HEK293 (cell line): Measurements from ENCODE around the gene ZBTB18.
A peak's percentile ranks its signal among the peaks of the same experiment; 100 is the strongest.

Source experiments
- CTCF ChIA-PET: fragments of 350-600 bp; formaldehyde crosslinking; extraction: SDS; loops from one replicate; lab custom pipeline; 2021; ENCODE audit warnings: antibody characterized with exemption; lab: Yijun Ruan, JAX
- POLR2A ChIA-PET: fragments of 300-600 bp; formaldehyde crosslinking; extraction: SDS; loops from one replicate; lab custom pipeline; 2020; ENCODE audit warnings: antibody characterized with exemption, inconsistent platforms; lab: Yijun Ruan, JAX
- H3K27ac ChIP-seq: fragments of 200-500 bp; sonication (Bioruptor generic); 2 replicates; pipeline ENCODE4 v1.5.1; 2014; ENCODE audit warnings: low read depth, low read length, control low read depth, inconsistent platforms; ENCODE audit errors: extremely low read depth
- H3K36me3 ChIP-seq, 2 experiments: fragments of 200-500 bp in 1 of 2; sonication (Bioruptor generic) in 1 of 2; 1 replicate in 1 of 2; 2 replicates in 1 of 2; pipeline ENCODE4 v1.5.1; 2014 to 2017; ENCODE audit warnings: inconsistent platforms in 2 of 2, low read length in 2 of 2; ENCODE audit not compliant: control insufficient read depth in 2 of 2, insufficient read depth in 1 of 2
- H3K4me1 ChIP-seq: fragments of 200-500 bp; sonication (Bioruptor generic); 2 replicates; pipeline ENCODE4 v1.5.1; 2014; ENCODE audit warnings: mild to moderate bottlenecking, low read length, inconsistent platforms; ENCODE audit not compliant: control insufficient read depth, insufficient read depth
- H3K4me3 ChIP-seq: 2 replicates; pipeline ENCODE4 v1.5.1; 2011; ENCODE audit warnings: low read depth, mild to moderate bottlenecking, control low read depth, low read length, moderate library complexity
- H3K9me3 ChIP-seq: fragments of 200-500 bp; sonication (Bioruptor generic); 2 replicates; pipeline ENCODE4 v1.5.1; 2014; ENCODE audit warnings: low read depth, low read length, inconsistent platforms; ENCODE audit not compliant: control insufficient read depth, insufficient read depth
- CTCF ChIP-seq: fragments of 450-650 bp; formaldehyde crosslinking; IDR thresholded peaks from 2 replicates; pipeline ENCODE4 v1.5.1; 2016; ENCODE audit warnings: missing biosample characterization, missing genetic modification characterization
- OVOL3 ChIP-seq: fragments of 450-650 bp; formaldehyde crosslinking; IDR thresholded peaks from 2 replicates; pipeline ENCODE4 v1.5.1; 2016; ENCODE audit warnings: missing biosample characterization, missing genetic modification characterization
- SCRT1 ChIP-seq: fragments of 450-650 bp; formaldehyde crosslinking; IDR thresholded peaks from 2 replicates; pipeline ENCODE4 v1.5.1; 2016; ENCODE audit warnings: missing biosample characterization, missing genetic modification characterization, borderline replicate concordance
- SP3 ChIP-seq: fragments of 450-650 bp; formaldehyde crosslinking; IDR thresholded peaks from 2 replicates; pipeline ENCODE4 v1.5.1; 2016; ENCODE audit warnings: missing biosample characterization, missing genetic modification characterization
- WT1 ChIP-seq: fragments of 450-650 bp; formaldehyde crosslinking; IDR thresholded peaks from 2 replicates; pipeline ENCODE4 v1.5.1; 2016; ENCODE audit warnings: missing biosample characterization, missing genetic modification characterization
- YY2 ChIP-seq: fragments of 450-650 bp; formaldehyde crosslinking; IDR thresholded peaks from 2 replicates; pipeline ENCODE4 v1.5.1; 2016; ENCODE audit warnings: missing biosample characterization, missing genetic modification characterization
- ZBTB8A ChIP-seq: fragments of 450-650 bp; formaldehyde crosslinking; IDR thresholded peaks from 2 replicates; pipeline ENCODE4 v1.5.1; 2016; ENCODE audit warnings: missing biosample characterization, missing genetic modification characterization
- ZEB2 ChIP-seq: fragments of 450-650 bp; formaldehyde crosslinking; IDR thresholded peaks from 2 replicates; pipeline ENCODE4 v1.5.1; 2016; ENCODE audit warnings: missing biosample characterization, missing genetic modification characterization
- ZFP37 ChIP-seq: fragments of 450-650 bp; formaldehyde crosslinking; IDR thresholded peaks from 2 replicates; pipeline ENCODE4 v1.5.1; 2016; ENCODE audit warnings: missing biosample characterization, missing genetic modification characterization
- ZNF133 ChIP-seq: fragments of 450-650 bp; formaldehyde crosslinking; IDR thresholded peaks from 2 replicates; pipeline ENCODE4 v1.5.1; 2016; ENCODE audit warnings: missing biosample characterization, missing genetic modification characterization
- ZNF140 ChIP-seq: fragments of 450-650 bp; formaldehyde crosslinking; IDR thresholded peaks from 2 replicates; pipeline ENCODE4 v1.5.1; 2016; ENCODE audit warnings: missing biosample characterization, missing genetic modification characterization
- ZNF148 ChIP-seq: fragments of 450-650 bp; formaldehyde crosslinking; IDR thresholded peaks from 2 replicates; pipeline ENCODE4 v1.5.0; 2017; ENCODE audit warnings: missing biosample characterization, missing genetic modification characterization, borderline replicate concordance
- ZNF266 ChIP-seq: fragments of 450-650 bp; formaldehyde crosslinking; IDR thresholded peaks from 2 replicates; pipeline ENCODE4 v1.5.1; 2016; ENCODE audit warnings: missing biosample characterization, missing genetic modification characterization, low read depth
- ZNF302 ChIP-seq: fragments of 450-650 bp; formaldehyde crosslinking; IDR thresholded peaks from 2 replicates; pipeline ENCODE4 v1.5.1; 2016; ENCODE audit warnings: missing biosample characterization, missing genetic modification characterization, low read depth
- ZNF391 ChIP-seq: fragments of 450-650 bp; formaldehyde crosslinking; IDR thresholded peaks from 2 replicates; pipeline ENCODE4 v1.5.1; 2016; ENCODE audit warnings: low read depth, missing biosample characterization, missing genetic modification characterization, borderline replicate concordance
- ZNF394 ChIP-seq: fragments of 450-650 bp; formaldehyde crosslinking; IDR thresholded peaks from 2 replicates; pipeline ENCODE4 v1.5.1; 2016; ENCODE audit warnings: missing biosample characterization, missing genetic modification characterization, mild to moderate bottlenecking, moderate library complexity, borderline replicate concordance
- ZNF426 ChIP-seq: fragments of 450-650 bp; formaldehyde crosslinking; IDR thresholded peaks from 2 replicates; pipeline ENCODE4 v1.5.1; 2017; ENCODE audit warnings: missing biosample characterization, missing genetic modification characterization, mild to moderate bottlenecking, inconsistent platforms, moderate library complexity
- ZNF555 ChIP-seq: fragments of 450-650 bp; formaldehyde crosslinking; conservative IDR thresholded peaks from 2 replicates; pipeline ENCODE4 v1.5.1; 2017; ENCODE audit warnings: missing biosample characterization, mild to moderate bottlenecking, missing genetic modification characterization, inconsistent platforms
- ZNF558 ChIP-seq: fragments of 450-650 bp; formaldehyde crosslinking; IDR thresholded peaks from 2 replicates; pipeline ENCODE4 v1.5.1; 2016; ENCODE audit warnings: missing biosample characterization, missing genetic modification characterization
- ZNF560 ChIP-seq: fragments of 450-650 bp; formaldehyde crosslinking; IDR thresholded peaks from 2 replicates; pipeline ENCODE4 v1.5.1; 2017; ENCODE audit warnings: missing biosample characterization, missing genetic modification characterization, borderline replicate concordance
- ZNF623 ChIP-seq: fragments of 450-650 bp; formaldehyde crosslinking; IDR thresholded peaks from 2 replicates; pipeline ENCODE4 v1.5.1; 2016; ENCODE audit warnings: missing biosample characterization, missing genetic modification characterization
- ZNF704 ChIP-seq: fragments of 450-650 bp; formaldehyde crosslinking; IDR thresholded peaks from 2 replicates; pipeline ENCODE4 v1.5.1; 2016; ENCODE audit warnings: missing biosample characterization, missing genetic modification characterization
- ZNF76 ChIP-seq: fragments of 450-650 bp; formaldehyde crosslinking; IDR thresholded peaks from 2 replicates; pipeline ENCODE4; 2016; ENCODE audit warnings: low read depth, missing biosample characterization, missing genetic modification characterization, borderline replicate concordance
- ZNF791 ChIP-seq: fragments of 450-650 bp; formaldehyde crosslinking; IDR thresholded peaks from 2 replicates; pipeline ENCODE4 v1.5.1; 2016; ENCODE audit warnings: missing biosample characterization, missing genetic modification characterization
- ZNF837 ChIP-seq: fragments of 450-650 bp; formaldehyde crosslinking; IDR thresholded peaks from 2 replicates; pipeline ENCODE4 v1.5.1; 2016; ENCODE audit warnings: missing biosample characterization, missing genetic modification characterization
- TF ChIP-seq, protein P1 (sequence below): fragments of 450-650 bp; formaldehyde crosslinking; IDR thresholded peaks from 2 replicates; pipeline ENCODE4 v1.5.1; 2016; ENCODE audit warnings: missing biosample characterization, missing genetic modification characterization
- TF ChIP-seq, protein P2 (sequence below): fragments of 450-650 bp; formaldehyde crosslinking; IDR thresholded peaks from 2 replicates; pipeline ENCODE4 v1.5.1; 2016; ENCODE audit warnings: missing biosample characterization, missing genetic modification characterization

ZBTB18 gene

GRCh38 chr1:244012202-244012601 is 38.9 kb upstream of the ZBTB18 start (continued):
- TF ChIP-seq CTCF (tag by site-specific recombination) (no peak), ZNF148 (tag by site-specific recombination) (no peak), ZNF791 (tag by site-specific recombination) (no peak), ZFP37 (tag by site-specific recombination) (no peak), ZNF302 (tag by site-specific recombination) (no peak), ZNF133 (tag by site-specific recombination) (no peak), YY2 (tag by site-specific recombination) (no peak)

GRCh38 chr1:244013100-244013499 is 38.0 kb upstream of the ZBTB18 start:
- no peaks in the 10 kb centered on the region for H3K36me3 ChIP-seq
- CTCF ChIA-PET, result no interaction called here
- no peaks in the 10 kb centered on the region for H3K4me1 ChIP-seq
- H3K9me3 ChIP-seq, result no peaks in the 10 kb centered on the region
- H3K4me3 ChIP-seq, result no peak overlapping the region
- POLR2A ChIA-PET, result no interaction called here
- no peak overlapping the region for H3K27ac ChIP-seq
- TF ChIP-seq ZBTB8A (tag by site-specific recombination) (peak; percentile 72), ZNF623 (tag by site-specific recombination) (peak; percentile 79), ZNF140 (tag by site-specific recombination) (peak; percentile 82), ZFP37 (tag by site-specific recombination) (peak; percentile 63; the same call in 1 of the 2 replicates), SP3 (tag by site-specific recombination) (no peak), OVOL3 (tag by site-specific recombination) (peak; percentile 23; the same call in 1 of the 2 replicates), ZNF560 (peak; percentile 88; the same call in 1 of the 2 replicates), ZNF558 (tag by site-specific recombination) (0 out of 2 replicates have a peak, but pooled peaks have one; percentile 23), SCRT1 (tag by site-specific recombination) (no peak), ZNF76 (tag by site-specific recombination) (no peak), ZNF266 (tag by site-specific recombination) (peak; percentile 84), ZNF704 (tag by site-specific recombination) (no peak), ZNF394 (tag by site-specific recombination) (peak; percentile 93), ZNF837 (tag by site-specific recombination) (no peak), ZNF302 (tag by site-specific recombination) (no peak), ZNF426 (peak; percentile 88), WT1 (no peak), ZEB2 (tag by site-specific recombination) (no peak), ZNF555 (peak; percentile 93), ZNF391 (tag by site-specific recombination) (no peak)
- TF ChIP-seq, protein P1, sequence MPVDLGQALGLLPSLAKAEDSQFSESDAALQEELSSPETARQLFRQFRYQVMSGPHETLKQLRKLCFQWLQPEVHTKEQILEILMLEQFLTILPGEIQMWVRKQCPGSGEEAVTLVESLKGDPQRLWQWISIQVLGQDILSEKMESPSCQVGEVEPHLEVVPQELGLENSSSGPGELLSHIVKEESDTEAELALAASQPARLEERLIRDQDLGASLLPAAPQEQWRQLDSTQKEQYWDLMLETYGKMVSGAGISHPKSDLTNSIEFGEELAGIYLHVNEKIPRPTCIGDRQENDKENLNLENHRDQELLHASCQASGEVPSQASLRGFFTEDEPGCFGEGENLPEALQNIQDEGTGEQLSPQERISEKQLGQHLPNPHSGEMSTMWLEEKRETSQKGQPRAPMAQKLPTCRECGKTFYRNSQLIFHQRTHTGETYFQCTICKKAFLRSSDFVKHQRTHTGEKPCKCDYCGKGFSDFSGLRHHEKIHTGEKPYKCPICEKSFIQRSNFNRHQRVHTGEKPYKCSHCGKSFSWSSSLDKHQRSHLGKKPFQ (tag by site-specific recombination), result peak; percentile 47; the same call in 1 of the 2 replicates
- TF ChIP-seq, protein P2, sequence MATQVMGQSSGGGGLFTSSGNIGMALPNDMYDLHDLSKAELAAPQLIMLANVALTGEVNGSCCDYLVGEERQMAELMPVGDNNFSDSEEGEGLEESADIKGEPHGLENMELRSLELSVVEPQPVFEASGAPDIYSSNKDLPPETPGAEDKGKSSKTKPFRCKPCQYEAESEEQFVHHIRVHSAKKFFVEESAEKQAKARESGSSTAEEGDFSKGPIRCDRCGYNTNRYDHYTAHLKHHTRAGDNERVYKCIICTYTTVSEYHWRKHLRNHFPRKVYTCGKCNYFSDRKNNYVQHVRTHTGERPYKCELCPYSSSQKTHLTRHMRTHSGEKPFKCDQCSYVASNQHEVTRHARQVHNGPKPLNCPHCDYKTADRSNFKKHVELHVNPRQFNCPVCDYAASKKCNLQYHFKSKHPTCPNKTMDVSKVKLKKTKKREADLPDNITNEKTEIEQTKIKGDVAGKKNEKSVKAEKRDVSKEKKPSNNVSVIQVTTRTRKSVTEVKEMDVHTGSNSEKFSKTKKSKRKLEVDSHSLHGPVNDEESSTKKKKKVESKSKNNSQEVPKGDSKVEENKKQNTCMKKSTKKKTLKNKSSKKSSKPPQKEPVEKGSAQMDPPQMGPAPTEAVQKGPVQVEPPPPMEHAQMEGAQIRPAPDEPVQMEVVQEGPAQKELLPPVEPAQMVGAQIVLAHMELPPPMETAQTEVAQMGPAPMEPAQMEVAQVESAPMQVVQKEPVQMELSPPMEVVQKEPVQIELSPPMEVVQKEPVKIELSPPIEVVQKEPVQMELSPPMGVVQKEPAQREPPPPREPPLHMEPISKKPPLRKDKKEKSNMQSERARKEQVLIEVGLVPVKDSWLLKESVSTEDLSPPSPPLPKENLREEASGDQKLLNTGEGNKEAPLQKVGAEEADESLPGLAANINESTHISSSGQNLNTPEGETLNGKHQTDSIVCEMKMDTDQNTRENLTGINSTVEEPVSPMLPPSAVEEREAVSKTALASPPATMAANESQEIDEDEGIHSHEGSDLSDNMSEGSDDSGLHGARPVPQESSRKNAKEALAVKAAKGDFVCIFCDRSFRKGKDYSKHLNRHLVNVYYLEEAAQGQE (tag by site-specific recombination), result peak; percentile 68
